Stimulated activated CD8-positive, alpha-beta memory T cell treated with anti-CD3 and anti-CD28 coated beads, Interleukin-15, amount 100 ng/mL, for 24 hours (primary cell): ENCODE data around the gene KCNQ1OT1.

Experiments used
- DNase-seq: peaks from one replicate; pipeline ENCODE4 v3.0.0-alpha.2; 2020; ENCODE audit warnings: low read depth

Gene KCNQ1OT1

GRCh38 chr11:2581931-2582350 lies 117.9 kb downstream of the KCNQ1OT1 start:
- no peak for DNase-seq

GRCh38 chr11:2581151-2581930 lies 118.5 kb downstream of the KCNQ1OT1 start:
- no peak for DNase-seq

- no peak for DNase-seq
Observed at GRCh38 chr11:2580571-2581001, 119.2 kb downstream of the KCNQ1OT1 start.

GRCh38 chr11:2580061-2580421 lies 119.8 kb downstream of the KCNQ1OT1 start:
- DNase-seq: no peak

GRCh38 chr11:2579315-2580060 lies 120.3 kb downstream of the KCNQ1OT1 start:
- DNase-seq: no peak

- no peak for DNase-seq
Observed at GRCh38 chr11:2578929-2579270, 120.9 kb downstream of the KCNQ1OT1 start.

GRCh38 chr11:2577991-2578928 lies 121.5 kb downstream of the KCNQ1OT1 start:
- DNase-seq: no peak

GRCh38 chr11:2577031-2577990 lies 122.5 kb downstream of the KCNQ1OT1 start:
- DNase-seq: no peak

- no peak for DNase-seq
Observed at GRCh38 chr11:2576549-2576948, 123.2 kb downstream of the KCNQ1OT1 start.

- DNase-seq: no peak
Observed at GRCh38 chr11:2576111-2576510, 123.7 kb downstream of the KCNQ1OT1 start.

- no peak for DNase-seq
Observed at GRCh38 chr11:2575591-2576051, 124.2 kb downstream of the KCNQ1OT1 start.

GRCh38 chr11:2574553-2575535 lies 125.0 kb downstream of the KCNQ1OT1 start:
- no peak for DNase-seq

- no peak for DNase-seq
Observed at GRCh38 chr11:2574043-2574552, 125.7 kb downstream of the KCNQ1OT1 start.

- no peak for DNase-seq
Observed at GRCh38 chr11:2573240-2574042, 126.4 kb downstream of the KCNQ1OT1 start.

GRCh38 chr11:2572491-2573239 lies 127.1 kb downstream of the KCNQ1OT1 start:
- DNase-seq: no peak

GRCh38 chr11:2571598-2572281 lies 128.1 kb downstream of the KCNQ1OT1 start:
- DNase-seq: no peak

GRCh38 chr11:2570841-2571597 lies 128.8 kb downstream of the KCNQ1OT1 start:
- DNase-seq: no peak
